GM10248 (cell line): ENCODE data around the gene ICOS.

Experiments used
- CTCF ChIA-PET: fragments of 300-600 bp; sonication (Branson Sonifier 250); formaldehyde crosslinking; extraction: SDS; loops from one replicate; lab custom pipeline; 2021; ENCODE audit warnings: antibody characterized with exemption; lab: Yijun Ruan, JAX
- POLR2A ChIA-PET: fragments of 350-650 bp; sonication (Branson Sonifier 250); formaldehyde crosslinking; extraction: SDS; loops from one replicate; lab custom pipeline; 2020; ENCODE audit warnings: antibody characterized with exemption; lab: Yijun Ruan, JAX
- DNase-seq: peaks from one replicate; pipeline ENCODE4 v3.0.0; 2012; ENCODE audit errors: extremely low spot score
- CTCF ChIP-seq: IDR thresholded peaks from 2 replicates; pipeline ENCODE4 v1.5.1; 2012; ENCODE audit warnings: mild to moderate bottlenecking, low read depth; ENCODE audit errors: extremely low read depth, missing control alignments, control extremely low read depth

Gene ICOS

GRCh38 chr2:203892207-203892606, 44.4 kb upstream of the ICOS start:
- no peak for TF ChIP-seq CTCF
- ChIA-PET POLR2A (no interaction called here), CTCF (interaction anchor here (1.2 kb wide), 1 partner anchor 8 kb away, joined by 3 read pairs; no protein-coding TSS in a partner anchor)
- DNase-seq: no peak

- TF ChIP-seq CTCF: no peak
- CTCF ChIA-PET: no interaction called here
- no peak for DNase-seq
- POLR2A ChIA-PET: no interaction called here
Observed at GRCh38 chr2:203893401-203893800, 43.2 kb upstream of the ICOS start.

- ChIA-PET POLR2A (no interaction called here), CTCF (no interaction called here)
- no peak for DNase-seq
- no peak for TF ChIP-seq CTCF
Observed at GRCh38 chr2:203893840-203894239, 42.7 kb upstream of the ICOS start.

- TF ChIP-seq CTCF: no peak
- CTCF ChIA-PET: interaction anchor here (1.2 kb wide), 1 partner anchor 8 kb away, joined by 4 read pairs; no protein-coding TSS in a partner anchor
- no peak for DNase-seq
- POLR2A ChIA-PET: no interaction called here
Observed at GRCh38 chr2:203894262-203894661, 42.3 kb upstream of the ICOS start.

GRCh38 chr2:203897544-203897943, 39.0 kb upstream of the ICOS start:
- TF ChIP-seq CTCF: no peak
- ChIA-PET POLR2A (no interaction called here), CTCF (interaction anchor here (1.4 to 1.8 kb wide), 2 partner anchors 8 to 11 kb away, joined by 3 to 6 read pairs; no protein-coding TSS in a partner anchor)
- no peak for DNase-seq

GRCh38 chr2:203898657-203899056, 37.9 kb upstream of the ICOS start:
- CTCF ChIA-PET: interaction anchor here (1.4 kb wide), 1 partner anchor 9 kb away, joined by 3 read pairs; no protein-coding TSS in a partner anchor
- no peak for DNase-seq
- TF ChIP-seq CTCF: no peak
- POLR2A ChIA-PET: no interaction called here
